Stromal cell of bone marrow (primary cell): ENCODE data around the gene ESR1.
A peak's percentile ranks its signal among the peaks of the same experiment; 100 is the strongest.

Source experiments
- DNase-seq: peaks from one replicate; pipeline ENCODE4 v3.0.0-alpha.2; 2012; ENCODE audit warnings: low read depth

ESR1 gene

DNA sequence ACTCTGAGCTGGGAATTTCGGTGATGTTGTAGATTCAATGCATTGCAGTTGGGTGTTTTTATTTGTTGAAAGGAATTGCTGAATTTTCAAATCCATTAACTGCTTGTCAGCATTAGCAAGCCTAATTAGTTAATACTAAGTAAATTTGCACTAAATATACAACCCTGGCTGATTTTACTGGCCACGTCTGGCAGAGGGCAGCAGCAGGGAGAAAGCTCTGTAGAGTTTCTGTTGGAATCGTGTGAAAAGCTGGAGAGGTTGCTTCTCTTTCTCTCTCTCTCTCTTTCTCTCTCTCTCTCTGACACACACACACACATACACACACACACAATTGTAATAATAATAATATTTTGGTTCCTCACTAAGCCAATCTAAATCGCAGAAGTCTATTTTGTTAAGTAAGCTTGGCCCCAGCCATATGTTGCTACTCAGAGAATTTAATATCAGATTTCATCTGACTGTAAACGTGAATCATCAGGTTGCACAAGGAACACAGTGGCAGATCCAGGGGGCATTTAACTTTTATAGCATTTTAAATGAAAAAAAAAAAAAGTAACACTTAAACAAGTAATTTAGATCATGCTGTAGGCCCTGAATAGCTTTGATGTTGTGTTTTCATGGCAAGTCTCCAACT lies 289.5 kb downstream of the ESR1 start:
- DNase-seq: peak; percentile 91

DNA sequence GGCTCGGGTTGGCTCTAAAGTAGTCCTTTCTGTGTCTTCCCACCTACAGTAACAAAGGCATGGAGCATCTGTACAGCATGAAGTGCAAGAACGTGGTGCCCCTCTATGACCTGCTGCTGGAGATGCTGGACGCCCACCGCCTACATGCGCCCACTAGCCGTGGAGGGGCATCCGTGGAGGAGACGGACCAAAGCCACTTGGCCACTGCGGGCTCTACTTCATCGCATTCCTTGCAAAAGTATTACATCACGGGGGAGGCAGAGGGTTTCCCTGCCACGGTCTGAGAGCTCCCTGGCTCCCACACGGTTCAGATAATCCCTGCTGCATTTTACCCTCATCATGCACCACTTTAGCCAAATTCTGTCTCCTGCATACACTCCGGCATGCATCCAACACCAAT lies 291.2 kb downstream of the ESR1 start:
- no peak for DNase-seq

DNA sequence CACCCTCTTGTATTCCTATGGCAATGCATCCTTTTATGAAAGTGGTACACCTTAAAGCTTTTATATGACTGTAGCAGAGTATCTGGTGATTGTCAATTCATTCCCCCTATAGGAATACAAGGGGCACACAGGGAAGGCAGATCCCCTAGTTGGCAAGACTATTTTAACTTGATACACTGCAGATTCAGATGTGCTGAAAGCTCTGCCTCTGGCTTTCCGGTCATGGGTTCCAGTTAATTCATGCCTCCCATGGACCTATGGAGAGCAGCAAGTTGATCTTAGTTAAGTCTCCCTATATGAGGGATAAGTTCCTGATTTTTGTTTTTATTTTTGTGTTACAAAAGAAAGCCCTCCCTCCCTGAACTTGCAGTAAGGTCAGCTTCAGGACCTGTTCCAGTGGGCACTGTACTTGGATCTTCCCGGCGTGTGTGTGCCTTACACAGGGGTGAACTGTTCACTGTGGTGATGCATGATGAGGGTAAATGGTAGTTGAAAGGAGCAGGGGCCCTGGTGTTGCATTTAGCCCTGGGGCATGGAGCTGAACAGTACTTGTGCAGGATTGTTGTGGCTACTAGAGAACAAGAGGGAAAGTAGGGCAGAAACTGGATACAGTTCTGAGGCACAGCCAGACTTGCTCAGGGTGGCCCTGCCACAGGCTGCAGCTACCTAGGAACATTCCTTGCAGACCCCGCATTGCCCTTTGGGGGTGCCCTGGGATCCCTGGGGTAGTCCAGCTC lies 292.1 kb downstream of the ESR1 start:
- DNase-seq: no peak

DNA sequence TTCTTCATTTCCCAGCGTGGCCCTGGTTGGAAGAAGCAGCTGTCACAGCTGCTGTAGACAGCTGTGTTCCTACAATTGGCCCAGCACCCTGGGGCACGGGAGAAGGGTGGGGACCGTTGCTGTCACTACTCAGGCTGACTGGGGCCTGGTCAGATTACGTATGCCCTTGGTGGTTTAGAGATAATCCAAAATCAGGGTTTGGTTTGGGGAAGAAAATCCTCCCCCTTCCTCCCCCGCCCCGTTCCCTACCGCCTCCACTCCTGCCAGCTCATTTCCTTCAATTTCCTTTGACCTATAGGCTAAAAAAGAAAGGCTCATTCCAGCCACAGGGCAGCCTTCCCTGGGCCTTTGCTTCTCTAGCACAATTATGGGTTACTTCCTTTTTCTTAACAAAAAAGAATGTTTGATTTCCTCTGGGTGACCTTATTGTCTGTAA lies 292.7 kb downstream of the ESR1 start:
- peak; percentile 36 for DNase-seq

DNA sequence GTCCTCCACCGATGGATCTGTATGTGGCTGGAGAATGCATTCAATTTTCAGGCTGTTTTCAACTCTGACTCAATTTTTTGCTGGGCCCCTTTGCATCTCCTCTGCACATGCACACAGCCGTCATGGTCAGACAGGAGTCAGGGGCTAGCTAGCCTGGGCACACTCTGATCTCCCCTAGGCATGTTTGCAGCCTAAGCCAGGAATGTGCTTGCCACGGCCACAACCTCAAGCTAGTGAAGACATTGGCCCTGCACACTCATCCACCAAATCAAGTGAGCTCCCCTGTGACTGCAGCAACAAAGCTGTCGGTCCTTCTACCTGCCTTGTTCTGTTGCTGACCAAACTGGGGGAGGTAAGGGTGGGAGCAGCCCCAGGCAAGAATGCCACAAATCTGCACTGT lies 300.5 kb downstream of the ESR1 start:
- DNase-seq: no peak

DNA sequence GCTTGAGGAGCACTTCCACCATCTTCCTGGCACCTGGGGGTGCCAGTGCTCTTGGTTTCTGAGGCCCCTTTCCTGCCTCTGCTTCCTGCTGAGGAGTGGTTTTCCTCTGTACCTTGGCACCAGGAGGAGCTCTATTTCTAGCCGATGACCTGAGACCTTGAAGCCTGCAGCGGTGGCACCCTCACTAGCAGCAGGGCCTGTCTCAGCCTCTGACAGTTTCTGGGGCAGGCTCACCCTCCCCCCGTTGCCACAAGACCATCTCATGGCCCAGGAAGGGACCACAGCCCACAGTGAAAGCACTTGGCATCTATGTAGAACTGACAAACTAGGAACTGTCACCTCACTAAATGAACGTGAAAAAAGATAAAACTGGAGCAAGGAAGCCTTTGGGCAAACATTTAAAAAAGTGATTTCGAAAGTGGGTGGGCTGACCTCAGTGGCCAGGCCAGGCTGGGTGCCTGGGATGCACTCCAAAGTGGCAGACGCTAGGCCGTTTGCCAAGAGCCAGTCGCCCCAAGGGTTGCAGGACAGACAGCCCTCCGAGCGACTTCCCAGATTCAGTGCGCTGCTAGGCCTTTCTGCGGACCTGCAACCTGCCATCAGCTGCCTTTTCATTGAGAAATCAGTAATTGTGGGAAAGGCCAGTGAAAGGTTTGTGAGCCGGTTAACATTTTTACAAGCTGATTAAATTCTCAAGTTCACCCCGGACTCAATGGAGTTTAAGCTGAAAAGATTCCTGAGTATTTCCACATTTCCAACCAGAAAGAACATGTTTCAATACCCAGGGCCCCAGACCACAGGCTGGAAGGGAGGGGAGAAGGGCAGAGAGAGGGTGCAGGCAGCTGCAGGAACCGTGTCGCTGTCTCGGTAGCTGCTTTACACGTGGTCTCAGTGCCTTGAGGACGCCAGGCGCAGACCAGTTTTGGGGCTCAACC lies 303.7 kb downstream of the ESR1 start:
- DNase-seq: peak; percentile 57

DNA sequence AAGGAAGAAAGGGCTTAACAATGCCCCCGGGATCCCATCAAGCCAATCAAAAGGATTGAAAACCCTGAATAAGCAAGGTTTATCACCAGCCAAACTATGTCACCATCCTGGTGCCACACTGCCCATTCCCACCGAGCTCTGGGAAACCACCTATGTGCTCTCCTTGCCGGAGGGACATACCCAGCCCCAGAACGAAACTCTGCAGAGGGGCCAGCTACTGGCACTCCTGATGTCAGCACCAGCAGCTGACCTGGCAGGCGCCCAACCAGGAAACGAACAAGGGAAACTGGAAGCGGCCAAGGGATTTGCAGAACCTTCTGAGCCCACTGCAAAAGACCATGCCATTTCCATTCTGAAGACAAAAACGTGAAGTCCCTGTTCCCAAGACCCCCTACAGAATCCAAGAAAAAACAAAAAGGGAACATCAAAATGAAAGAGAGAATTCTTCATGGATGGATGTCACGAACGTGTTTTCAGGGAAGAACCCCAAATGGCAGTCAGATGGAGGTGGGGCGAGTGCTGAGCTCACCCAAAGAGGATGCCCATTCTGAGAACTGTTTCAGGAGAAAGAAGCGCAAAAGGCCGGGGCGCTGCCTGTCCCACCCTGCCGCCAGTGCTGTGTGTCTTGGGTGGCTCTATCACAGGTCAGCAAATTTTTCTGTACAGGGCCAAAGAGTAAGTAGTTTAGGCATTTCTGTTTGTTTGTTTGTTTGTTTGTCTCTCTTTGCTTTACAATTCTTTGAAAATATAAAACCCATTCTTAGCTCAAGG lies 305.2 kb downstream of the ESR1 start:
- DNase-seq: no peak

DNA sequence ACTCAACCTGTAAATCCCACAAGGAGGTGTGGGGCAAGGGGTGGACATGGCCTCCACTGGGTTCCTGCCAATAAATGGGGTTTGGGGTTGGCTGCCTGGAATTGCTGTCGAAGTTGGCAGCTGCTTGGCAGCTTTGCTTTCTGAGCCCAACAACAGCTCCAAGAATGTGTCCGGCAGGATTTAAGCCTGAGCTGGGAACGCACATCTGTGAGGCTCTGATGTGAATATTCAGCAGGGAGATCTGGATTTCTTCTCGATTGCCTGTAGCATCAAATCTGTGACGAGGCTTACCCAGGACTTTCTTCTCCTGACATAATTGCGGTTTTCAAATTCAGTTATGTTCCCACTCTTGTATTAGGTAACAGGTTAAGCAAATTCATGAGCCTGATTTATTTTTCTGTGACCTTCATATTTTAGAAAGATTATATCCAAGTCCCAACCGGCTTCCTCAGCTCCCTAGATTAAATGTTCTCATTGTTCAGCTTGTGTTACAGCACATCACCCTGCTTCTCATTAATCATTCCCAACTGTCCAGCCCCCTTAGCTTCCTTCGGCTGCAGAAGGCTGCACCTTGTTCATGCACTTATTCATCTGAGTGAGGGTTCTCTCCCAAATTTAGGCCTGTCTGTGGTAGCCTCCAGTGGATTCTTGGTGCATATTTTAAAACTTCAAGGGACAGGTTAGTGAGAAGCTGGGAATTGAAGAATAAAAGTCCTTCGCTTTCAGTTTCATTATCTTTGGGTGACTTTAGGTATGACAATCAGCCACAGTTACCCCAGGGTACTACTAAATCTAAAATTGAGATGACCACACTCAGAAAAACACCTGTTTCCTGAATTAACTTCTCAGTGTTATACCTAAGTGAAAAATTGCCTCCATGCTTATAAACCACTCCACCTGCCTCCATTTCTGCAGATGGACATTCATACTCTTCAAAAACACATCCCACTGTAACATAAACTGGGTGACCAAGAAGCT lies 310.0 kb downstream of the ESR1 start:
- no peak for DNase-seq

DNA sequence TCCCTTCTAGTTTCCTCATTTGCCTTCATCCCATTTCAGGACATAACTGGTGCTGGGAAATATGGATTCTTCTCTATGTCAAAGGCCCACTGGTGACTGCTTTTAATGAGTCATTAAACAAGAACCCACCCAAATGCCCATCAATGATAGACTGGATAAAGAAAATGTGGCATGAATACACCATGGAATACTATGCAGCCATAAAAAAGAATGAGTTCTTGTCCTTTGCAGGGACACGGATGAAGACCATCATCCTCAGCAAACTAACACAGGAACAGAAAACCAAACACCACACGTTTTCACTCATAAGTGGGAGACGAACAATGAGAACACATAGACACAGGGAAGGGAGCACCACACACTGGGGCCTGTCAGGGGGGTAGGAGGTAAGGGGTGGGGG lies 310.7 kb downstream of the ESR1 start:
- DNase-seq: no peak

DNA sequence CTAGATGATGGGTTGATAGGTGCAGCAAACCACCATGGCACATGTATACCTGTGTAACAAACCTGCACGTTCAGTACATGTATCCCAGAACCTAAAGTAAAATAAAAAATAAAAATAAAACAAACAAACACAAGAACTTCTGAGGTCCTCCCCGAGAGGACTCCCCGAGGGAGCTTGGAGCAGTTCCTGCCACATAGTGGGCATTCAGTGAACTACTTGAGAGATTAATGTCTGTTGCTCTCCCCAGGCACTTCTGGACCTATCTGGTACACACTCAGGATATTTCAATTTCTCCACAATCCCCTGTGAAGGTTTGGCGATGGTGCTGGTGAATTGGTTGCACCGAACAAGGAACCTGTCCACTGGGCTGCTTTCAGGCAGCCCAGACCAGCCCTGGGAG lies 311.2 kb downstream of the ESR1 start:
- DNase-seq: no peak

DNA sequence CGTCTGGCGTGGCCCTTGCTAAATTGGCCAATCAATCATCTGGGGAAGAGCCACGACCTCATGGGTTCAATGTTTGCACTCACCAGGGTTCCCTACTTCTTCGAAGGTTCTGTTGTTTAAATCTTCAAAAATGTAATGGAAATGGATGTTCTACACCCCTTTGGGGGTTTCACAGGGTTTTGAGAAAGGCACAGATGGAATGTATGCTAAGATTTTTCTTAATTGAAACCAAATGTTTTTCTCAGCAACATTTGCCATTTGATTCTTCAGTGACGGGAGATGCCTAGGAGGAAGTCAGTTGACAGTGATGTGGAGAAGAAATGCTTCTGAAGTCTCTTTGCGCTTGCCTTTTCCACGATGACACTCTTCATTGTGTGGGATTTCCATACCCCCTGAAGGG lies 312.3 kb downstream of the ESR1 start:
- no peak for DNase-seq

DNA sequence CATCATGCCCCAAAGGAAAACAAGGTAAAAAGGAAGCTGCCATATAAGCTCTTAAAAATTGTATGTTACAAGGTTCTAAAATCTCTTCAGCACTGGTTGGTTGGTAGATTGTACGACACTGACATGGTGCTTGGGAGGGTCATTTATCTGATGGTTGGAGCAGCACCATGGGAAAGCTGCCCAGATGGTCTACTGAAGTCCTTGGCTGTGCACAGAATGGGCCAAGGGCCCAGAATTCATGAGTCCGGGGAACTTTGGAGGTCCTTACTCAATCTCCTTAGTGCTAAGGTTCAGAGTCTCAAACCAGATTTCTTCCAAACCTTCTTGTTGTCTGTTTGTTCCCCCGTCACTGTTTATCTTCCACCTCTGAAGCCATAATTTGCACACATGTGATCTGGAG lies 314.4 kb downstream of the ESR1 start:
- no peak for DNase-seq

DNA sequence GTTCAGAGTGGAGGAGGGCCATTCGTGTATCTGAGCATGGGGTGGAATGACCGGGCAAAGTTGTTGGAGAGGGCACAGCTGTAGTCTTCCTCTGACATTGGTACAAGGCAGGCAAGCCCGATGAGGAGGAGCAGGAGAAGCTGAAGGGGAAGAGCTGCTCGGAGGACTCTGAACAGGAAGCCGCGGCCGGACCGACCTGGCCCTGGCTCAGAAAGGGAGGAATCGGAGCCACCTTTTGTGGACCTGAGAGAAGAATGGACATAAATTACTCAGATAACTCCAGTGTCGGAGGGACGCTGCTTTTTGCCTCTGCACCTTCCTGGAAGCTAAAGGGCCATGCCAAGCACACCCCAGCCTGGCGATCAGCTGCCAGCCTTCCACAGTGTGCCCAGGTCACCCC lies 315.0 kb downstream of the ESR1 start:
- DNase-seq: no peak

DNA sequence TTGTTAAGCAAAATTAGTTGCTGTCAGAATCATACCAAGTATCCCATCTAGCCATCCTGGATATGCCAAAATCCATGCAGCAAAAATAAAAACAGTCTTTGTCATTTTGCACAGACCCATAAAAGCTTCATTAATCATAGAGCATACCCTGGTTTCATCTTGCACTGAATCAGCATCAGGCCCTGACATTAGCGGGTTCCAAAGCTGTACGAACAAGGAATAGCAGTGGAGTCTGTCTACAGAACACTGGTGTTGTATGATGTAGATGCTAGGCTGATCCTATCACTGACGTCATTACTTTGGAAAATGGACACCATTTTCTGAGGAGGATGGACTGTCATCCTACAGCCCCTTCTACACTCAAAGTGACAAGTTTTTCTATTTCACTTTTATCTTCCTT lies 315.6 kb downstream of the ESR1 start:
- no peak for DNase-seq

DNA sequence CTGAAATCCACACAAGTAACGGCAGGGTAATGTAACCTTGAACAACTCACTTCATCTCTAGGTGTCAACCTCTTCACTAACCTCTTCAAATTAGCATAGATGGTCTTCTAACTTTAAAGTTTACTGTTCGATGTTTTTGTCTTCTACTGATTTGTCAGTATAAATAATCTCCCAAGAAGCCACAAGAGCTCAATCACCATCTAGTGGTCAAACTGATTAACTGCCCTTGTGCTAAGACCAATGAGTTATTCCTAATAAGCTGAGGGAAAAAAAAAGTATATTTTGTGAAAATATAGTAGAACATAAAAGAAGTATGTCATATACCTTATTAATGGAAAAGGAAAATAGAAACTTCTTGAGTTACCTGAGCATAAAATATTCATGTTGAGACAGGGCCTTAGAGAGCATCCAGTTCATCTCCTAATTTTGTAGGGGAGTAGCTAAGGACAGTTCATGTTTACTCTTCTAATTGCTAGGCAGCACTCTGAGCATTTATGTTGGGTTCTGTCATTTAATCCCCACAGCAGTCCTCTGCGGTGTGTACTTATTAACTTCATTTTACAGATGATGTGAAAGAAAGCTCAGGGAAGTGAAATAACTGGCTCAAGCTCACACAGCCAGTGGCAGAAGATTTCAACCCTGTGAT lies 317.1 kb downstream of the ESR1 start:
- peak; percentile 62 for DNase-seq

DNA sequence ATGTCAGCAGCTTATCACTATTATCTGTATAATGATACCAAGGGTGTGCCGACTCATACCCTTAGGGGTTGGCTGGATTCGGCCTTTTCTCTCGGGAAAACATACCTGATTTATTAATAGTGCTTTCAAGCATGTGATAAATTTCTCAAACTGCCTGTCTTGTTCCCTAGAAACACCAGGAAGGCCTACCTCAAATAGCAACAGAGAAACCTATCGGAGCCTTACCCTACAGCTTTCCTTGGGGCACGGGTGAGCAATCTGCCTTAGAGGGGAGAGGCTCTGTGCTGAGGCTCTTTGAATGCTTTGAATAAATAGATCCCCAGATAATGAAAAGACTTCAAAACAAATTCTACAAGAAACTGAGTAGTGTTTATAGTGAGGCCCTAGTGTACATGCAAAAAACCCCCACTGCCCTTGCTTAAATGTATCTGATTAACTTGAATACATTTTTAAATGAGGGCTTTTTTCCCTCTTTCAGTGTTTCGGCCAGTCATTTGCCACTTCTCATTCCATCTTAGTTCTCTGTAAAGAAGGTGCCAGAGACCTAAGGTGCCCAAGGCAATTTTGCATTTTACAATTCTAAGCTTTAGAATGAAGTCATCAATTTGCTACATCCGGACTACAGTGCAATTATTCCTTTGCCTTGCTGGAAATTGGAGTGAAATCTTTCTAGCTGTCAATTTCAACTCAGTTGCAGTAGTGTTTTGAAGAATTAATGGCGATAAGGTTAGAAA lies 320.1 kb downstream of the ESR1 start:
- no peak for DNase-seq

DNA sequence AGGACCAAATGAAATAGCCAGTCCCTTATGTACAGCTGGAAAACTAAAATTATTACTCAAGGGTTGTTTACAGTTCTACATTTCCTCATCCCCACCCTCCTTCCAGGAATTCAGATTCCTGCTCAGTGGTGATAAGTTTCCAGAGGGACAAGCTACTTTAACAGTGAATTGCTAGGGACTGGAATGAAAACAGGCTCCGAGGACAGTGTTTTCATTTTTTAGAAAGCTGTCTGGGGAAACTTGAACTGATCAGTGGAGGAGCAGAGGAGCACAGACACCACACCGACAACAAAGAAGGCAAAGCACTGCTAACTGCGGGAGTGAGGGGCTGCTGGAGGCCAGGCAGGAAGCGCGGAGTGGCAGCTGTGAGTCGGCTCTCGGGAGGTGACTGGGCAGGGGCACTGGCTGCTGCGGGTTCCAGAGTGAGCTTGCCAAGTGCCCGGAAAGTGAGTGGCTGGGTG lies 322.2 kb downstream of the ESR1 start:
- DNase-seq: no peak

DNA sequence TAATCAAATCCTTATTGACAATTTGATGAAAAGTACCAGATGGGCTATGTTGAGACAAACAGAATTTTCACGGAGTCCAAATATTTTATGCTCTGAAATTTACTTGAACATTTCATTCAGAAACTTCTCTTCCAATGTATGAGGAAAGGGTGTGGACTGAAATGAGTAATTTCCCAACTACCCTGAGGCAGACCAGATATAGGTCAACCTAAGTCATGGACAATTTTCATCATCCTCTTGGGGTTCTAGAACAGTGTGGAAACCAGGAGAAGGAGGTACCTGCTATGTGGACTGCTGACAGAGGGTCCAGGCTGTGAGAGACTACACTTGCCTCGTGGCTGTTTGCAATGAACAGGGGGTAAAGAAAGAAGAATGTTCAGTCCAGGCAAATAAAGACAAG lies 323.0 kb downstream of the ESR1 start:
- DNase-seq: no peak

DNA sequence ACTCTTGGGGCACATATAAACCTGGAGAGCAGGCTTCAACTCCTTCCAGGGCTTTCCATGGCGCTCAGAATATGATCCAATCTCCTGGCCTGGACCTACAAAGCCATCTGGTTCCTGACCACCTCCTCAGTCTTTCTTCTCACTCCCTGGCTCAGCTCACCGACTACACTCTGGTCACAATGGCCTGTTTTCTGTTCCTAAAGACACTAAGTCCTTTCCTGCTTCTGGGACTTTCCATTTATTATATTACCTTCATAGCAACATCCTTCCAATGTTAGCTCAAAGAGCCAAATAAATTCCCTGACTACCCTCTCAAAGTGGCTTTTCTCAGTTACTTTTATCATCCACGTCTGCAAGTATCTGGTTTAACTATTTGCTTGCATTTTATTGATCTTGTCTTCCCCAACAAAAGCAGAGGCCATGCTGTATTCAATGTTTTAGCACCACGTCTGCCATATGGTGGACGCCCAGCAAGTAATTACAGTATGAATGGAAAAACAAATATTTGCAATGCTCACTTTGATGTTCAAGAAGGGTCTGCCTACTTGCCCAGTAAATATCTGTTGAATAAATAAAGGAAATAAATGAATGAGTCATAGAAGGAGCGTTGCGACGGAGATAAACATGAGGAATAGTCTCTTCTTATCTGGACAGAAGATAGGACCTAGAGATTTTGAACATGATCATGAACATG lies 328.4 kb downstream of the ESR1 start:
- DNase-seq: no peak
